Osteoblast (primary cell): ENCODE results near the gene SEL1L. TPM values are rescaled to one million over a fixed set of nuclear protein-coding genes. Genes with fewer than 3 reads are reported as not detected.

Experiments used
- DNase-seq: peaks from one replicate; pipeline ENCODE4 v3.0.0; 2011; ENCODE audit warnings: low spot score, mixed read lengths; ENCODE audit not compliant: insufficient read length; ENCODE audit errors: missing footprints
- H2AFZ ChIP-seq: 2 replicates; pipeline ENCODE4 v1.6.0; 2011; ENCODE audit warnings: mild to moderate bottlenecking, low read length
- H3K27ac ChIP-seq: 2 replicates; pipeline ENCODE4 v1.5.1; 2011; ENCODE audit warnings: mild to moderate bottlenecking, low read depth, low read length, moderate library complexity
- H3K27me3 ChIP-seq: 2 replicates; pipeline ENCODE4 v1.6.0; 2012; ENCODE audit warnings: mild to moderate bottlenecking, control low read depth, inconsistent platforms, low read length, moderate library complexity; ENCODE audit not compliant: insufficient read depth
- H3K36me3 ChIP-seq: 2 replicates; pipeline ENCODE4 v1.5.1; 2011; ENCODE audit warnings: mild to moderate bottlenecking, low read length, control low read depth, moderate library complexity; ENCODE audit not compliant: insufficient read depth
- H3K4me1 ChIP-seq: 2 replicates; pipeline ENCODE4 v1.5.1; 2011; ENCODE audit warnings: mild to moderate bottlenecking, low read length, control low read depth, moderate library complexity; ENCODE audit not compliant: insufficient read depth
- H3K4me2 ChIP-seq: 2 replicates; pipeline ENCODE4 v1.6.0; 2011; ENCODE audit warnings: mild to moderate bottlenecking, low read length; ENCODE audit not compliant: insufficient read depth
- H3K4me3 ChIP-seq: fragments of 200-600 bp; sonication (generic); 3 replicates; pipeline ENCODE4 v1.5.1; 2012; ENCODE audit warnings: mild to moderate bottlenecking, low read length, inconsistent platforms; ENCODE audit not compliant: insufficient read depth
- H3K79me2 ChIP-seq: 2 replicates; pipeline ENCODE4 v1.6.0; 2012; ENCODE audit warnings: mild to moderate bottlenecking, low read length, control low read depth, inconsistent platforms; ENCODE audit not compliant: insufficient read depth
- H3K9me3 ChIP-seq: 2 replicates; pipeline ENCODE4 v1.5.1; 2011; ENCODE audit warnings: low read depth, low read length, control low read depth
- H4K20me1 ChIP-seq: 2 replicates; pipeline ENCODE4 v1.6.0; 2012; ENCODE audit warnings: mild to moderate bottlenecking, low read length, control low read depth; ENCODE audit not compliant: insufficient read depth
- CTCF ChIP-seq: IDR thresholded peaks from 2 replicates; pipeline ENCODE4 v1.5.1; 2011; ENCODE audit warnings: mild to moderate bottlenecking, low read depth, low read length, moderate library complexity; ENCODE audit errors: extremely low read depth
- total RNA-seq: library from RNA; depleted of rRNA; stranded (reverse); fragments of >200 nt; gene quantifications from 2 replicates; pipeline ENCODE4 v1.2.3, GENCODE V29; 2012

SEL1L gene
- total RNA-seq, 1 donor, result 151 TPM

DNA sequence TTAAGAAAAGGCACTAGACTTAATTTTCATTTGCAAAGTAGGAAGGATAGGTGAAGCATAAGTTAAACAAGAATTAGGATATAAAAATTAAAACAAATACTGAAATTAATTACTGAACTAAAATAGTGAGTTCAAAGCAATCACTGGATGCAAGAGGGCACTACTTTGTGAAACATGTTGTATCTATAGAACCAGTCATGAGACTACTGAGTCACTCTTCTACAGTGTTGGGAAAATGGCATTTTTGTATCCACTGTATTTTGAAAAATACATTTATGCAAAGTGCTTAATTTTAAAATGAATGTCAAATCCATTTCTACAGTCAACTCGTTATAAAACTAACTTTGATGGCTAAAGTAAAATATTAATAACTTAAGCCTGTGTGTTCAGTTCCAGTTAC lies 47.9 kb downstream of the SEL1L start:
- no peak for TF ChIP-seq CTCF
- Histone ChIP-seq H3K9me3 (no peaks in the 10 kb centered on the region), H3K4me3 (no peak overlapping the region), H2AFZ (no peak overlapping the region), H4K20me1 (no peaks in the 10 kb centered on the region), H3K4me2 (no peak overlapping the region), H3K27ac (no peak overlapping the region), H3K36me3 (peaks cover 68% of the 10 kb centered on the region), H3K27me3 (no peaks in the 10 kb centered on the region), H3K4me1 (no peaks in the 10 kb centered on the region), H3K79me2 (no peaks in the 10 kb centered on the region)
- DNase-seq, result no peak

DNA sequence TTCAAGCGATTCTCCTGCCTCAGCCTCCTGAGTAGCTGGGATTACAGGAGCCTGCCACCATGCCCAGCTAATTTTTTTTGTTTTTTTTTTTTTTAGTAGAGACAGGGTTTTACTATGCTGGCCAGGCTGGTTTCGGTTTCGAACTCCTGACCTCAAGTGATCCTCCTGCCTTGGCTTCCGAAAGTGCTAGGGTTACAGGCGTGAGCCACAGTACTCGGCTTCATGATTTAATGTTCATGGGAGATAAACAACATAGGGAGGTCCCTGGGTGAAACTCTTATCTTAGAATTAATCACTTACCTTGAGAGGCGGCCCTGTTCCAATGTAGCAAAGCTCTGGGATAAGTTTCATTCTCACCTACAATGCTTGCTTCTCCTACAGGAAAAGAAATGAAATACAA lies 48.3 kb downstream of the SEL1L start:
- H3K4me1 ChIP-seq, result no peaks in the 10 kb centered on the region
- no peaks in the 10 kb centered on the region for H3K79me2 ChIP-seq
- no peaks in the 10 kb centered on the region for H3K9me3 ChIP-seq
- DNase-seq, result no peak
- TF ChIP-seq CTCF, result no peak
- no peak overlapping the region for H2AFZ ChIP-seq
- peaks cover 70% of the 10 kb centered on the region for H3K36me3 ChIP-seq
- no peaks in the 10 kb centered on the region for H4K20me1 ChIP-seq
- no peaks in the 10 kb centered on the region for H3K27me3 ChIP-seq
- H3K4me2 ChIP-seq, result no peak overlapping the region
- no peak overlapping the region for H3K4me3 ChIP-seq
- no peak overlapping the region for H3K27ac ChIP-seq

DNA sequence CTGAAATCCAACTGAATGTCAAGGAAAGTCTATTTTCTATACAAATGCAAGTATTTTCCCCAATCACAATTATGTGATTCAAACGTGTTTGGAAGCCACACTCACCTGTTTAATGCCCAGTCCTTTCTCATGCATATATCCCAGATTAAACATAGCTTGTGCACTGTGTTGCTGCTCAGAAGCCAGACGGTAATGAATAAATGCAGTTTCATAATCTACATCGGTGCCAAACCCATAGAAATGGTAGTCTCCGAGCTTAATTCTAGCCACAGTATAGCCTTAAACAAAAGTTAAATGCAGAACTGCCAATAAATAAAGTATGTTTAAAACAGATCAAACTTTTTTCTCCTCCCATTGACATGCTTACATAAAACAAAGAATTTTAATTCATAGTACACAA lies 49.5 kb downstream of the SEL1L start:
- Histone ChIP-seq H3K4me3 (no peak overlapping the region), H3K36me3 (peaks cover 71% of the 10 kb centered on the region), H3K4me2 (no peak overlapping the region), H2AFZ (no peak overlapping the region), H3K27me3 (no peaks in the 10 kb centered on the region), H3K4me1 (no peaks in the 10 kb centered on the region), H3K79me2 (no peaks in the 10 kb centered on the region), H4K20me1 (no peaks in the 10 kb centered on the region), H3K9me3 (no peaks in the 10 kb centered on the region), H3K27ac (no peak overlapping the region)
- TF ChIP-seq CTCF, result no peak
- DNase-seq, result no peak

GRCh38 chr14:81480741-81481140 lies 52.9 kb downstream of the SEL1L start:
- TF ChIP-seq CTCF, result no peak

More at GRCh38 chr14:81480741-81481140, 52.9 kb downstream of the SEL1L start:
- H3K27me3 ChIP-seq, result no peaks in the 10 kb centered on the region
- no peaks in the 10 kb centered on the region for H4K20me1 ChIP-seq
- no peak overlapping the region for H3K27ac ChIP-seq
- no peaks in the 10 kb centered on the region for H3K9me3 ChIP-seq
- DNase-seq, result no peak
- H3K36me3 ChIP-seq, result peaks cover 67% of the 10 kb centered on the region
- no peaks in the 10 kb centered on the region for H3K79me2 ChIP-seq
- no peaks in the 10 kb centered on the region for H3K4me1 ChIP-seq
- H3K4me2 ChIP-seq, result no peak overlapping the region
- H3K4me3 ChIP-seq, result no peak overlapping the region
- H2AFZ ChIP-seq, result no peak overlapping the region
